ENCODE results near the gene BMX.

BMX gene

DNA sequence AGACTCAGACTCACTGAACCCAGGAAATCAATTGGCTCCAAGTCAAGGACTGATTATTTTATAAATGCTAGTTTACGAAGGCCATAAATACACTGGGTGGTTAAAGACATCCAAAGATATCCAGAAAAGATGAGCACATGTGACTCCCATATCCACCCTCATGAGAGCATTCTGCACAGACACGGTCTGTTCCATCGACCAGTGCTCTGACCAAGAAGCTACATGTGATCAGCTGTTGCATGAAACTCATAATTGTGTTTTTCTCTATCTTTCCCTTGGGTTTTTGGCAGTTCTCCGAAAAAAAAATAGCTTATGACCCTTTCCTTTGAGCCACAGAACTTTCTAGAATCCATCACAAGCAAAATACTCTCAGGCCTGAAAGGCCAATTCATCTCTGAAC is 4.8 kb upstream of the BMX start:
- Histone ChIP-seq H3K4me1 (no peaks in the 10 kb centered on the region), H3K9ac (no peak overlapping the region), H3K9me3 (ENCODE audit: control insufficient read depth, low read length) (no peaks in the 10 kb centered on the region), H2AFZ (no peak overlapping the region), H3K4me3 (ENCODE audit: low read depth, low read length) (no peak overlapping the region), H3K36me3 (ENCODE audit: control insufficient read depth, insufficient read depth, low read length) (no peaks in the 10 kb centered on the region), H3K4me2 (ENCODE audit: low read length) (no peak overlapping the region), H3K27ac (no peak overlapping the region), H3K79me2 (no peaks in the 10 kb centered on the region), H3K27me3 (ENCODE audit: control insufficient read depth, insufficient read depth, low read length) (no peaks in the 10 kb centered on the region)
- no peak for TF ChIP-seq CTCF (IDR thresholded peaks at IDR 0.05)

- no peak for TF ChIP-seq CTCF (IDR thresholded peaks at IDR 0.05)
Observed at GRCh38 chrX:15496824-15497223, 3.8 kb upstream of the BMX start.

GRCh38 chrX:15497865-15498264 is 2.7 kb upstream of the BMX start:
- H3K79me2 ChIP-seq = no peaks in the 10 kb centered on the region
- no peak overlapping the region for H3K4me2 ChIP-seq (ENCODE audit: low read length)
- no peak overlapping the region for H3K4me3 ChIP-seq (ENCODE audit: low read depth, low read length)
- no peaks in the 10 kb centered on the region for H3K36me3 ChIP-seq (ENCODE audit: control insufficient read depth, insufficient read depth, low read length)
- no peak overlapping the region for H2AFZ ChIP-seq
- no peaks in the 10 kb centered on the region for H3K27me3 ChIP-seq (ENCODE audit: control insufficient read depth, insufficient read depth, low read length)
- no peak overlapping the region for H3K9ac ChIP-seq
- no peak overlapping the region for H3K27ac ChIP-seq
- TF ChIP-seq CTCF (IDR thresholded peaks at IDR 0.05) = peak; percentile 45
- no peaks in the 10 kb centered on the region for H3K9me3 ChIP-seq (ENCODE audit: control insufficient read depth, low read length)
- H3K4me1 ChIP-seq = no peaks in the 10 kb centered on the region

More at GRCh38 chrX:15496824-15497223, 3.8 kb upstream of the BMX start:
- H3K4me2 ChIP-seq (ENCODE audit: low read length) = no peak overlapping the region
- no peak overlapping the region for H3K9ac ChIP-seq
- no peak overlapping the region for H3K4me3 ChIP-seq (ENCODE audit: low read depth, low read length)
- H3K36me3 ChIP-seq (ENCODE audit: control insufficient read depth, insufficient read depth, low read length) = no peaks in the 10 kb centered on the region
- H3K27me3 ChIP-seq (ENCODE audit: control insufficient read depth, insufficient read depth, low read length) = no peaks in the 10 kb centered on the region
- H3K9me3 ChIP-seq (ENCODE audit: control insufficient read depth, low read length) = no peaks in the 10 kb centered on the region
- H2AFZ ChIP-seq = no peak overlapping the region
- no peaks in the 10 kb centered on the region for H3K4me1 ChIP-seq
- H3K79me2 ChIP-seq = no peaks in the 10 kb centered on the region
- H3K27ac ChIP-seq = no peak overlapping the region

DNA sequence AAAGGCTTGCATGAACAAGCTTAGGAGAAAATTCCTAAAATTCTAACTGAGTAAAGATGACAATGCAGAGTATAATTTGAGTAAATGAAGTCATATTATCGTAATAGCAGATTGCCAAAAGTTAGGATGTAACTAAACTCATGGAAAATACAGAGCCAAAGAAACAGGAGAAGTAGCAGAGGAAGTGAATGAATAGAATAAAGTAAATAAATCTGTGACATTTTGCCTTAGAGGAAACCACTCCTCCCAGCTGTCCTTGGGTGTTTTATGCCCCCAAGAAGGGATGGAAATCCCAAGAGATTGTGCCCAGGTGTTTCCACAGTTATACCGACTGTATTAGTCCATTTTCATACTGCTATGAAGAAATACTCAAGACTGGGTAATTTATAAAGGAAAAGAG is 1.9 kb upstream of the BMX start:
- Histone ChIP-seq H2AFZ (no peak overlapping the region), H3K4me2 (ENCODE audit: low read length) (no peak overlapping the region), H3K4me1 (no peaks in the 10 kb centered on the region), H3K9me3 (ENCODE audit: control insufficient read depth, low read length) (no peaks in the 10 kb centered on the region), H3K79me2 (no peaks in the 10 kb centered on the region), H3K36me3 (ENCODE audit: control insufficient read depth, insufficient read depth, low read length) (no peaks in the 10 kb centered on the region), H3K27ac (no peak overlapping the region), H3K9ac (no peak overlapping the region), H3K4me3 (ENCODE audit: low read depth, low read length) (no peak overlapping the region), H3K27me3 (ENCODE audit: control insufficient read depth, insufficient read depth, low read length) (no peaks in the 10 kb centered on the region)
- TF ChIP-seq CTCF (IDR thresholded peaks at IDR 0.05) = no peak

DNA sequence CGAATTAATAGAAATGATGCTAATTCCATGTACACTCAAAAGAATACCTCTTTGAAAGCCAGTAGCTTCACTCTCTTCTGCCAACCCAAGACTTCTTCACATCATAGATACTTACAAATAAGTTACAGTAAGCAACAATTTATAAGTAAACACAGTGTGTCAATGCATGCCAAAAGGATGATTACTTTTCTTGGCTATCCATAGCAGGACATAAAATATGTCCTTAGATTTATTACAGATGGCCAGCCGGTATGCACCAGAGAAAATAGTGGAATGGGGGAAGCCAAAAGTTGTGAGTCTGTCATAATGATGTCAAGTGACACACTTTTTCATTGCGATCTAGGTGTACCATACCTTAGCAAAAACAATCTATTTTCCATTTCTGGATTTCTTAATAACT is 631 bp upstream of the BMX start:
- Histone ChIP-seq H3K9ac (no peak overlapping the region), H3K9me3 (ENCODE audit: control insufficient read depth, low read length) (no peaks in the 10 kb centered on the region), H2AFZ (no peak overlapping the region), H3K4me1 (no peaks in the 10 kb centered on the region), H3K79me2 (no peaks in the 10 kb centered on the region), H3K4me2 (ENCODE audit: low read length) (no peak overlapping the region), H3K27ac (no peak overlapping the region), H3K36me3 (ENCODE audit: control insufficient read depth, insufficient read depth, low read length) (no peaks in the 10 kb centered on the region), H3K27me3 (ENCODE audit: control insufficient read depth, insufficient read depth, low read length) (no peaks in the 10 kb centered on the region), H3K4me3 (ENCODE audit: low read depth, low read length) (no peak overlapping the region)
- TF ChIP-seq CTCF (IDR thresholded peaks at IDR 0.05) = no peak
